ENCODE measurements around the gene NFKBIL1. TPM values are rescaled to one million over a fixed set of nuclear protein-coding genes. Genes with fewer than 3 reads are reported as not detected.

Gene NFKBIL1
- total RNA-seq, 1 experiment from 2014 or later = 15.1 TPM

GRCh38 chr6:31521835-31522234 lies 25.6 kb upstream of the NFKBIL1 start:
- H3T11ph ChIP-seq (ENCODE audit: low read length) = no peak overlapping the region
- Mint-ChIP-seq H3K9me3 (no peaks in the 10 kb centered on the region), H3K27me3 (ENCODE audit: low read depth) (peaks cover 21% of the 10 kb centered on the region), H3K4me1 (no peaks in the 10 kb centered on the region), H3K27ac (no peak overlapping the region), H3K4me3 (no peak overlapping the region), H3K36me3 (ENCODE audit: insufficient read depth in 1 of 3, low read depth in 3 of 3) (no peaks in the 10 kb centered on the region)
- no peak overlapping the region for H3K4ac ChIP-seq (ENCODE audit: low read depth, low read length)
- H3K4me1 ChIP-seq (ENCODE audit: insufficient read depth, low read length) = no peaks in the 10 kb centered on the region
- no peak overlapping the region for H2BK12ac ChIP-seq (ENCODE audit: insufficient read length, low read depth, low read length)
- no peak overlapping the region for H3K23ac ChIP-seq (ENCODE audit: insufficient read length, low read depth, low read length)
- no peak overlapping the region for H2AFZ ChIP-seq (ENCODE audit: low read length)
- H3K18ac ChIP-seq (ENCODE audit: insufficient read length, low read depth, low read length) = no peak overlapping the region
- TF ChIP-seq, protein P1, sequence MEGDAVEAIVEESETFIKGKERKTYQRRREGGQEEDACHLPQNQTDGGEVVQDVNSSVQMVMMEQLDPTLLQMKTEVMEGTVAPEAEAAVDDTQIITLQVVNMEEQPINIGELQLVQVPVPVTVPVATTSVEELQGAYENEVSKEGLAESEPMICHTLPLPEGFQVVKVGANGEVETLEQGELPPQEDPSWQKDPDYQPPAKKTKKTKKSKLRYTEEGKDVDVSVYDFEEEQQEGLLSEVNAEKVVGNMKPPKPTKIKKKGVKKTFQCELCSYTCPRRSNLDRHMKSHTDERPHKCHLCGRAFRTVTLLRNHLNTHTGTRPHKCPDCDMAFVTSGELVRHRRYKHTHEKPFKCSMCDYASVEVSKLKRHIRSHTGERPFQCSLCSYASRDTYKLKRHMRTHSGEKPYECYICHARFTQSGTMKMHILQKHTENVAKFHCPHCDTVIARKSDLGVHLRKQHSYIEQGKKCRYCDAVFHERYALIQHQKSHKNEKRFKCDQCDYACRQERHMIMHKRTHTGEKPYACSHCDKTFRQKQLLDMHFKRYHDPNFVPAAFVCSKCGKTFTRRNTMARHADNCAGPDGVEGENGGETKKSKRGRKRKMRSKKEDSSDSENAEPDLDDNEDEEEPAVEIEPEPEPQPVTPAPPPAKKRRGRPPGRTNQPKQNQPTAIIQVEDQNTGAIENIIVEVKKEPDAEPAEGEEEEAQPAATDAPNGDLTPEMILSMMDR (conservative IDR thresholded peaks at IDR 0.05) = no peak
- no peaks in the 10 kb centered on the region for H3K79me1 ChIP-seq (ENCODE audit: insufficient read depth, low read depth, low read length, poor library complexity, severe bottlenecking)
- H2BK5ac ChIP-seq (ENCODE audit: insufficient read length, low read length) = no peak overlapping the region
- H3K79me2 ChIP-seq (ENCODE audit: insufficient read depth, low read length) = no peaks in the 10 kb centered on the region
- H2BK20ac ChIP-seq (ENCODE audit: low read depth, low read length, poor library complexity, severe bottlenecking) = no peak overlapping the region
- WGBS (ENCODE audit: extremely low coverage, insufficient read length, low lambda C conversion rate) = no CpG with 5 or more reads among the region's 3 CpGs
- no peak for DNase-seq
- H3K14ac ChIP-seq (ENCODE audit: insufficient read depth, low read length) = no peak overlapping the region
- H4K91ac ChIP-seq (ENCODE audit: insufficient read length, low read depth, low read length) = no peak overlapping the region
- H2AK5ac ChIP-seq (ENCODE audit: insufficient read length, low read length) = no peak overlapping the region
- H3K9ac ChIP-seq (ENCODE audit: extremely low read depth, insufficient read length, low read length) = no peak overlapping the region
- H3K9me3 ChIP-seq (ENCODE audit: control insufficient read depth, low read depth, low read length) = no peaks in the 10 kb centered on the region
- no peaks in the 10 kb centered on the region for H3K23me2 ChIP-seq (ENCODE audit: insufficient read length, low read depth, low read length, poor library complexity, severe bottlenecking)
- no peak overlapping the region for H3K56ac ChIP-seq (ENCODE audit: insufficient read length, low read depth, low read length)
- H2BK120ac ChIP-seq (ENCODE audit: low read depth, low read length, poor library complexity, severe bottlenecking) = no peak overlapping the region
- no peak overlapping the region for H4K5ac ChIP-seq (ENCODE audit: insufficient read length, low read depth, low read length)
- H3K27ac ChIP-seq (ENCODE audit: insufficient read length, low read depth, low read length) = no peak overlapping the region
- no peak overlapping the region for H4K8ac ChIP-seq (replicated peaks; ENCODE audit: insufficient read length, low read depth, low read length)
- H2BK15ac ChIP-seq (ENCODE audit: low read depth, low read length) = no peak overlapping the region
- H4K20me1 ChIP-seq (ENCODE audit: control insufficient read depth, insufficient read depth, insufficient read length) = no peaks in the 10 kb centered on the region
- H3K4me2 ChIP-seq (ENCODE audit: insufficient read depth, insufficient read length, low read length) = no peak overlapping the region
- no peaks in the 10 kb centered on the region for H3K27me3 ChIP-seq (ENCODE audit: insufficient read depth, low read length)

Data from H9 (cell line).